IMR-90 (cell line): ENCODE results near the gene MPPED2. TPM values are rescaled to one million over a fixed set of nuclear protein-coding genes. Genes with fewer than 3 reads are reported as not detected.

Source experiments
- ATAC-seq: fragments of 200-7000 bp; cut with Tn5 transposase; 2 replicates; pipeline ENCODE4 v1.9.1; 2020; ENCODE audit warnings: low read depth, mild to moderate bottlenecking, moderate library complexity
- BruUV-seq: library from RNA; stranded (reverse); fragments of 400-500 nt; replicated peaks from 2 replicates; lab custom pipeline; 2021; lab: Mats Ljungman, UMichigan
- CTCF ChIA-PET: fragments of 300-600 bp; formaldehyde crosslinking; extraction: SDS; loops from one replicate; lab custom pipeline; 2021; ENCODE audit warnings: antibody characterized with exemption; lab: Yijun Ruan, JAX
- POLR2A ChIA-PET: fragments of 300-600 bp; sonication (Branson Sonifier 250); formaldehyde crosslinking; loops from one replicate; lab custom pipeline; 2022; ENCODE audit warnings: antibody characterized with exemption; ENCODE audit not compliant: unreplicated experiment; lab: Charles Lee
- DNase-seq: peaks from one replicate; pipeline ENCODE4 v3.0.0; 2013
- H2AFZ ChIP-seq: replicated peaks from 2 replicates; pipeline ENCODE3; 2013; ENCODE audit warnings: low read length, mild to moderate bottlenecking; ENCODE audit not compliant: poor library complexity
- H2AK5ac ChIP-seq: 2 replicates; pipeline ENCODE4 v1.6.1; 2013; ENCODE audit warnings: low read depth, low read length, inconsistent platforms
- H2AK9ac ChIP-seq: replicated peaks from 2 replicates; pipeline ENCODE3; 2013; ENCODE audit warnings: mild to moderate bottlenecking, low read depth, low read length, moderate library complexity; ENCODE audit not compliant: poor library complexity
- H2BK120ac ChIP-seq: 2 replicates; pipeline ENCODE4 v1.6.1; 2013; ENCODE audit warnings: low read depth, low read length, inconsistent platforms
- H2BK15ac ChIP-seq: 3 replicates; pipeline ENCODE4 v1.6.1; 2013; ENCODE audit warnings: low read depth, low read length, inconsistent platforms
- H2BK20ac ChIP-seq: 2 replicates; pipeline ENCODE4 v1.6.1; 2013; ENCODE audit warnings: low read depth, mild to moderate bottlenecking, inconsistent platforms, low read length, moderate library complexity
- H2BK5ac ChIP-seq: 2 replicates; pipeline ENCODE4 v1.6.1; 2013; ENCODE audit warnings: mild to moderate bottlenecking, low read depth, low read length, inconsistent platforms; ENCODE audit not compliant: poor library complexity, severe bottlenecking
- H3K14ac ChIP-seq: replicated peaks from 2 replicates; pipeline ENCODE4 v1.6.1; 2013; ENCODE audit warnings: low read depth, low read length, inconsistent platforms
- H3K18ac ChIP-seq: 2 replicates; pipeline ENCODE4 v1.6.1; 2013; ENCODE audit warnings: low read depth, low read length, control low read depth
- H3K23ac ChIP-seq: 2 replicates; pipeline ENCODE4 v1.6.1; 2013; ENCODE audit warnings: low read depth, low read length, inconsistent platforms
- H3K27ac ChIP-seq: 2 replicates; pipeline ENCODE4 v1.5.1; 2013; ENCODE audit warnings: mild to moderate bottlenecking, control low read depth, low read length; ENCODE audit not compliant: insufficient read depth
- H3K27me3 ChIP-seq: 2 replicates; pipeline ENCODE4 v1.6.1; 2013; ENCODE audit warnings: low read length; ENCODE audit not compliant: control insufficient read depth, insufficient read depth
- H3K36me3 ChIP-seq: 2 replicates; pipeline ENCODE4 v1.6.1; 2013; ENCODE audit warnings: low read length, mixed read lengths; ENCODE audit not compliant: control insufficient read depth, insufficient read depth
- H3K4ac ChIP-seq: 2 replicates; pipeline ENCODE4 v1.6.1; 2013; ENCODE audit warnings: low read depth, low read length, inconsistent platforms
- H3K4me1 ChIP-seq: 2 replicates; pipeline ENCODE4 v1.6.1; 2013; ENCODE audit warnings: low read length, mixed read lengths; ENCODE audit not compliant: control insufficient read depth, insufficient read depth
- H3K4me2 ChIP-seq: 2 replicates; pipeline ENCODE4 v1.6.1; 2013; ENCODE audit warnings: low read depth, mild to moderate bottlenecking, control low read depth, low read length, moderate library complexity
- H3K4me3 ChIP-seq: 2 replicates; pipeline ENCODE4 v1.5.1; 2013; ENCODE audit warnings: low read depth, mild to moderate bottlenecking, control low read depth, low read length, moderate library complexity; ENCODE audit not compliant: insufficient read depth
- H3K56ac ChIP-seq: 2 replicates; pipeline ENCODE4 v1.6.1; 2013; ENCODE audit warnings: low read length, inconsistent platforms; ENCODE audit not compliant: insufficient read depth; ENCODE audit errors: extremely low read depth
- H3K79me1 ChIP-seq, 2 experiments: 2 replicates each; pipeline ENCODE4 v1.6.1; 2013; ENCODE audit warnings: low read length in 2 of 2, inconsistent platforms in 1 of 2, low read depth in 1 of 2
- H3K9ac ChIP-seq: 2 replicates; pipeline ENCODE4 v1.6.1; 2013; ENCODE audit warnings: low read depth, low read length, control low read depth
- H3K9me1 ChIP-seq: 2 replicates; pipeline ENCODE4 v1.6.1; 2013; ENCODE audit warnings: low read length, inconsistent platforms; ENCODE audit not compliant: insufficient read depth
- H3K9me3 ChIP-seq: 2 replicates; pipeline ENCODE4 v1.6.1; 2013; ENCODE audit warnings: low read length; ENCODE audit not compliant: control insufficient read depth, insufficient read depth
- H4K20me1 ChIP-seq: 2 replicates; pipeline ENCODE4 v1.6.1; 2013; ENCODE audit warnings: low read length, inconsistent platforms; ENCODE audit not compliant: insufficient read depth
- H4K5ac ChIP-seq: 2 replicates; pipeline ENCODE4 v1.6.1; 2013; ENCODE audit warnings: mild to moderate bottlenecking, low read depth, low read length, control low read depth
- H4K8ac ChIP-seq, 2 experiments: 2 replicates each; pipeline ENCODE4 v1.6.1; 2013; ENCODE audit warnings: low read depth in 2 of 2, low read length in 2 of 2, control low read depth in 1 of 2, inconsistent platforms in 1 of 2
- H4K91ac ChIP-seq: 2 replicates; pipeline ENCODE4 v1.6.1; 2013; ENCODE audit warnings: low read depth, low read length, inconsistent platforms; ENCODE audit not compliant: insufficient read depth
- CEBPB ChIP-seq: IDR thresholded peaks from 2 replicates; pipeline ENCODE4 v1.6.1; 2012; ENCODE audit warnings: low read depth, low read length, improper control_type of control experiment
- CHD1 ChIP-seq: IDR thresholded peaks from 2 replicates; pipeline ENCODE4 v1.6.1; 2012; ENCODE audit warnings: low read depth, low read length, improper control_type of control experiment
- MAZ ChIP-seq: IDR thresholded peaks from 2 replicates; pipeline ENCODE4 v1.6.1; 2012; ENCODE audit warnings: low read depth, mild to moderate bottlenecking, low read length, improper control_type of control experiment, moderate library complexity, borderline replicate concordance
- MXI1 ChIP-seq: IDR thresholded peaks from 2 replicates; pipeline ENCODE4 v1.6.1; 2012; ENCODE audit warnings: low read depth, mild to moderate bottlenecking, low read length, moderate library complexity, borderline replicate concordance
- POLR2A ChIP-seq: IDR thresholded peaks from 2 replicates; pipeline ENCODE4 v1.6.1; 2012; ENCODE audit warnings: mild to moderate bottlenecking, low read depth, low read length
- RAD21 ChIP-seq: IDR thresholded peaks from 2 replicates; pipeline ENCODE4 v1.6.1; 2012; ENCODE audit warnings: low read length, improper control_type of control experiment
- RFX5 ChIP-seq: IDR thresholded peaks from 2 replicates; pipeline ENCODE4 v1.8.0; 2012; ENCODE audit warnings: low read depth, mild to moderate bottlenecking, low read length, moderate library complexity
- USF2 ChIP-seq: fragments of 150-350 bp; IDR thresholded peaks from 2 replicates; pipeline ENCODE4 v1.6.1; 2017; ENCODE audit warnings: mild to moderate bottlenecking, antibody characterized with exemption, low read length, low read depth
- WGBS, 2 experiments: methylation state at CpG; one replicate each; pipeline versions ENCODE4 v1.1.5 to v1.1.7; 2013; ENCODE audit warnings: missing lambda C conversion rate in 2 of 2; ENCODE audit not compliant: insufficient read length in 1 of 2; ENCODE audit errors: extremely low coverage in 2 of 2; 5-methylcytosine and 5-hydroxymethylcytosine counted together
- dilution Hi-C: fragments of 300-500 bp; cut with HindIII; formaldehyde crosslinking; loops from one replicate; pipeline ENCODE4 v1.14.3; 2018; ENCODE audit warnings: low sequenced_read_pairs; ENCODE audit not compliant: unreplicated experiment
- in situ Hi-C: fragments of 300-500 bp; cut with MboI; formaldehyde crosslinking; loops from 3 replicates; pipeline ENCODE4 v1.14.3; 2019; ENCODE audit warnings: low sequenced_read_pairs, inconsistent platforms, mixed read lengths
- intact Hi-C: fragments of 100-400 bp; cut with micrococcal nuclease; formaldehyde crosslinking; loops from 2 replicates; pipeline ENCODE4 v1.10.0; 2022
- polyA plus RNA-seq, 3 experiments: library from polyadenylated mRNA; depleted of rRNA; stranded (reverse); fragments of >200 nt; gene quantifications; 2 replicates each; pipeline ENCODE4 v1.2.3, GENCODE V29; 2012; ENCODE audit warnings: low replicate concordance in 1 of 3
- total RNA-seq: library from RNA; depleted of rRNA; stranded (reverse); fragments of >200 nt; gene quantifications from 2 replicates; pipeline ENCODE4 v1.2.3, GENCODE V29; 2012

Gene MPPED2
- total and polyA plus RNA-seq, 2 of the 4 experiments (the other 2 are of a cell fraction): 0.10 TPM; not detected in 1

- no peak overlapping the region for H3K4me2 ChIP-seq
- no peaks in the 10 kb centered on the region for H3K36me3 ChIP-seq
- no peaks in the 10 kb centered on the region for H3K4me1 ChIP-seq
- TF ChIP-seq MXI1: no peak
- no peak for TF ChIP-seq CEBPB
- TF ChIP-seq POLR2A: no peak
- no peak for TF ChIP-seq RFX5
- TF ChIP-seq USF2: no peak
- TF ChIP-seq RAD21: no peak
- no peak for TF ChIP-seq CHD1
- no peak for TF ChIP-seq MAZ
- H3K4ac ChIP-seq: no peak overlapping the region
- no peak overlapping the region for H2BK120ac ChIP-seq
- no peak overlapping the region for H3K56ac ChIP-seq
- H4K8ac ChIP-seq: no peak overlapping the region
- H2BK15ac ChIP-seq: no peak overlapping the region
- H3K4me3 ChIP-seq: no peak overlapping the region
- dilution Hi-C loops (no loop called here), in situ Hi-C loops (no loop called here), intact Hi-C loops (no loop called here)
- no peak overlapping the region for H3K9ac ChIP-seq
- DNase-seq: no peak
- no peak overlapping the region for H3K14ac ChIP-seq
- no peaks in the 10 kb centered on the region for H3K27me3 ChIP-seq
- no peak overlapping the region for H2BK5ac ChIP-seq
- no peaks in the 10 kb centered on the region for H3K79me1 ChIP-seq
- no peak overlapping the region for H3K23ac ChIP-seq
- H2AK9ac ChIP-seq: no peak overlapping the region
- no peak overlapping the region for H4K91ac ChIP-seq
- H2AFZ ChIP-seq: no peak overlapping the region
- no peaks in the 10 kb centered on the region for H3K9me3 ChIP-seq
- no peak overlapping the region for H4K5ac ChIP-seq
- H2AK5ac ChIP-seq: no peak overlapping the region
- ATAC-seq: no peak
- no peak overlapping the region for H3K18ac ChIP-seq
- H4K20me1 ChIP-seq: no peaks in the 10 kb centered on the region
- ChIA-PET POLR2A (no interaction called here), CTCF (no interaction called here)
- 93% methylated on average over 3 of the region's 6 CpGs; no CpG with 5 or more reads in 1 of the 2 experiments for WGBS, 2 experiments
- H2BK20ac ChIP-seq: no peak overlapping the region
- no peak overlapping the region for H3K27ac ChIP-seq
- no peaks in the 10 kb centered on the region for H3K9me1 ChIP-seq
- no TSS peak for BruUV-seq
These were observed 83.0 kb downstream of the MPPED2 start for GRCh38 chr11:30503156-30503555.
